DND-41 (cell line): ENCODE data around the gene CRB3.

Experiments
- EZH2 ChIP-seq: IDR thresholded peaks from 3 replicates; pipeline ENCODE4 v1.6.1; 2012; ENCODE audit warnings: borderline replicate concordance, low read depth, mild to moderate bottlenecking, moderate library complexity, low read length, inconsistent platforms; ENCODE audit not compliant: severe bottlenecking
- TF ChIP-seq, protein P1 (sequence below): IDR thresholded peaks from 2 replicates; pipeline ENCODE4 v1.5.1; 2012; ENCODE audit warnings: borderline replicate concordance, low read length, moderate library complexity, mild to moderate bottlenecking; ENCODE audit not compliant: poor library complexity, severe bottlenecking; ENCODE audit errors: extremely low read depth

GRCh38 chr19:6473647-6474046, 9.6 kb downstream of the CRB3 start:
- TF ChIP-seq, protein P1, sequence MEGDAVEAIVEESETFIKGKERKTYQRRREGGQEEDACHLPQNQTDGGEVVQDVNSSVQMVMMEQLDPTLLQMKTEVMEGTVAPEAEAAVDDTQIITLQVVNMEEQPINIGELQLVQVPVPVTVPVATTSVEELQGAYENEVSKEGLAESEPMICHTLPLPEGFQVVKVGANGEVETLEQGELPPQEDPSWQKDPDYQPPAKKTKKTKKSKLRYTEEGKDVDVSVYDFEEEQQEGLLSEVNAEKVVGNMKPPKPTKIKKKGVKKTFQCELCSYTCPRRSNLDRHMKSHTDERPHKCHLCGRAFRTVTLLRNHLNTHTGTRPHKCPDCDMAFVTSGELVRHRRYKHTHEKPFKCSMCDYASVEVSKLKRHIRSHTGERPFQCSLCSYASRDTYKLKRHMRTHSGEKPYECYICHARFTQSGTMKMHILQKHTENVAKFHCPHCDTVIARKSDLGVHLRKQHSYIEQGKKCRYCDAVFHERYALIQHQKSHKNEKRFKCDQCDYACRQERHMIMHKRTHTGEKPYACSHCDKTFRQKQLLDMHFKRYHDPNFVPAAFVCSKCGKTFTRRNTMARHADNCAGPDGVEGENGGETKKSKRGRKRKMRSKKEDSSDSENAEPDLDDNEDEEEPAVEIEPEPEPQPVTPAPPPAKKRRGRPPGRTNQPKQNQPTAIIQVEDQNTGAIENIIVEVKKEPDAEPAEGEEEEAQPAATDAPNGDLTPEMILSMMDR, result no peak
- TF ChIP-seq EZH2, result no peak
